H9 (cell line): ENCODE data around the gene TARBP2. TPM values are rescaled to one million over a fixed set of nuclear protein-coding genes. Genes with fewer than 3 reads are reported as not detected.

Experiments used
- DNase-seq: peaks from one replicate; pipeline ENCODE4 v3.0.0-alpha.2; 2017
- H2AFZ ChIP-seq: one replicate; pipeline ENCODE4 v1.6.1; 2013; ENCODE audit warnings: mild to moderate bottlenecking, low read length, control low read depth, moderate library complexity
- H2AK5ac ChIP-seq: 2 replicates; pipeline ENCODE4 v1.6.1; 2013; ENCODE audit warnings: low read length, control low read depth, mixed read lengths; ENCODE audit not compliant: insufficient read length
- H2BK120ac ChIP-seq: one replicate; pipeline ENCODE4 v1.6.1; 2013; ENCODE audit warnings: low read depth, mild to moderate bottlenecking, low read length, control low read depth, inconsistent platforms; ENCODE audit not compliant: poor library complexity, severe bottlenecking
- H2BK12ac ChIP-seq: 2 replicates; pipeline ENCODE4 v1.6.1; 2013; ENCODE audit warnings: low read length, control low read depth, mixed read lengths, low read depth; ENCODE audit not compliant: insufficient read length
- H2BK15ac ChIP-seq: 2 replicates; pipeline ENCODE4 v1.6.1; 2013; ENCODE audit warnings: low read depth, low read length, control low read depth
- H2BK20ac ChIP-seq: one replicate; pipeline ENCODE4 v1.6.1; 2013; ENCODE audit warnings: low read depth, mild to moderate bottlenecking, low read length, control low read depth, inconsistent platforms; ENCODE audit not compliant: poor library complexity, severe bottlenecking
- H2BK5ac ChIP-seq: 2 replicates; pipeline ENCODE4 v1.6.1; 2013; ENCODE audit warnings: low read length, control low read depth, mixed read lengths; ENCODE audit not compliant: insufficient read length
- H3K14ac ChIP-seq: 2 replicates; pipeline ENCODE4 v1.6.1; 2013; ENCODE audit warnings: low read length, control low read depth; ENCODE audit not compliant: insufficient read depth
- H3K18ac ChIP-seq: 2 replicates; pipeline ENCODE4 v1.6.1; 2013; ENCODE audit warnings: low read depth, mild to moderate bottlenecking, mixed read lengths, low read length, control low read depth; ENCODE audit not compliant: insufficient read length
- H3K23ac ChIP-seq: 2 replicates; pipeline ENCODE4 v1.6.1; 2013; ENCODE audit warnings: low read length, control low read depth, mixed read lengths, low read depth; ENCODE audit not compliant: insufficient read length
- H3K23me2 ChIP-seq: 2 replicates; pipeline ENCODE4 v1.6.1; 2013; ENCODE audit warnings: low read depth, mild to moderate bottlenecking, mixed read lengths, low read length, control low read depth; ENCODE audit not compliant: insufficient read length, poor library complexity, severe bottlenecking
- H3K27ac ChIP-seq: 2 replicates; pipeline ENCODE4 v1.5.1; 2013; ENCODE audit warnings: low read length, control low read depth, mixed read lengths, low read depth; ENCODE audit not compliant: insufficient read length
- H3K27me3 ChIP-seq: 2 replicates; pipeline ENCODE4 v1.6.1; 2013; ENCODE audit warnings: low read length, control low read depth, inconsistent platforms; ENCODE audit not compliant: insufficient read depth
- H3K4ac ChIP-seq: 2 replicates; pipeline ENCODE4 v1.6.1; 2013; ENCODE audit warnings: low read depth, mild to moderate bottlenecking, control low read depth, inconsistent platforms, low read length, moderate library complexity
- H3K4me1 ChIP-seq: 2 replicates; pipeline ENCODE4 v1.6.1; 2013; ENCODE audit warnings: low read length, control low read depth, inconsistent platforms; ENCODE audit not compliant: insufficient read depth
- H3K4me2 ChIP-seq: 2 replicates; pipeline ENCODE4 v1.6.1; 2013; ENCODE audit warnings: low read length, control low read depth, mixed read lengths; ENCODE audit not compliant: insufficient read length, insufficient read depth
- H3K56ac ChIP-seq: 2 replicates; pipeline ENCODE4 v1.6.1; 2013; ENCODE audit warnings: low read depth, mild to moderate bottlenecking, mixed read lengths, low read length, control low read depth; ENCODE audit not compliant: insufficient read length
- H3K79me1 ChIP-seq: 2 replicates; pipeline ENCODE4 v1.6.1; 2013; ENCODE audit warnings: low read depth, mild to moderate bottlenecking, moderate library complexity, low read length, control low read depth, inconsistent platforms; ENCODE audit not compliant: insufficient read depth, poor library complexity, severe bottlenecking
- H3K79me2 ChIP-seq: 2 replicates; pipeline ENCODE4 v1.6.1; 2013; ENCODE audit warnings: low read length, control low read depth, inconsistent platforms; ENCODE audit not compliant: insufficient read depth
- H3K9ac ChIP-seq: 2 replicates; pipeline ENCODE4 v1.6.1; 2013; ENCODE audit warnings: low read length, control low read depth, mixed read lengths; ENCODE audit not compliant: insufficient read length; ENCODE audit errors: extremely low read depth
- H3K9me3 ChIP-seq: one replicate; pipeline ENCODE4 v1.6.1; 2013; ENCODE audit warnings: low read depth, low read length, inconsistent platforms; ENCODE audit not compliant: control insufficient read depth
- H3T11ph ChIP-seq: one replicate; pipeline ENCODE4 v1.6.1; 2013; ENCODE audit warnings: mild to moderate bottlenecking, low read length, control low read depth, inconsistent platforms
- H4K20me1 ChIP-seq: one replicate; pipeline ENCODE4 v1.6.1; 2013; ENCODE audit not compliant: control insufficient read depth, insufficient read length, insufficient read depth
- H4K5ac ChIP-seq: 2 replicates; pipeline ENCODE4 v1.6.1; 2013; ENCODE audit warnings: low read depth, mild to moderate bottlenecking, mixed read lengths, low read length, control low read depth; ENCODE audit not compliant: insufficient read length
- H4K8ac ChIP-seq: replicated peaks from 2 replicates; pipeline ENCODE4 v1.6.1; 2013; ENCODE audit warnings: low read length, control low read depth, mixed read lengths, low read depth; ENCODE audit not compliant: insufficient read length
- H4K91ac ChIP-seq: 2 replicates; pipeline ENCODE4 v1.6.1; 2013; ENCODE audit warnings: low read depth, mild to moderate bottlenecking, moderate library complexity, mixed read lengths, low read length, control low read depth; ENCODE audit not compliant: insufficient read length
- H3K27ac Mint-ChIP-seq, 3 experiments: 2 replicates in 2 of 3; 3 replicates in 1 of 3; pipeline ENCODE4 v1.8.0; 2020 to 2021; ENCODE audit warnings: mixed read lengths in 3 of 3, mild to moderate bottlenecking in 1 of 3, moderate library complexity in 1 of 3
- H3K27me3 Mint-ChIP-seq: 2 replicates; pipeline ENCODE4 v1.8.0; 2021; ENCODE audit warnings: low read depth, mild to moderate bottlenecking, moderate library complexity, mixed read lengths
- H3K36me3 Mint-ChIP-seq, 3 experiments: 2 replicates in 2 of 3; 3 replicates in 1 of 3; pipeline ENCODE4 v1.8.0; 2020 to 2021; ENCODE audit warnings: low read depth in 3 of 3, mixed read lengths in 3 of 3; ENCODE audit not compliant: insufficient read depth in 1 of 3
- H3K4me1 Mint-ChIP-seq, 2 experiments: 2 replicates each; pipeline ENCODE4 v1.8.0; 2020; ENCODE audit warnings: mixed read lengths in 2 of 2
- H3K4me3 Mint-ChIP-seq, 2 experiments: 2 replicates in 1 of 2; 3 replicates in 1 of 2; pipeline ENCODE4 v1.8.0; 2020 to 2021; ENCODE audit warnings: mild to moderate bottlenecking in 2 of 2, mixed read lengths in 2 of 2, moderate library complexity in 1 of 2
- H3K9me3 Mint-ChIP-seq, 2 experiments: 2 replicates in 1 of 2; 3 replicates in 1 of 2; pipeline ENCODE4 v1.8.0; 2020; ENCODE audit warnings: mild to moderate bottlenecking in 2 of 2, mixed read lengths in 2 of 2, moderate library complexity in 1 of 2
- WGBS: extraction: QIAGEN DNeasy Blood & Tissue Kit; methylation state at CpG from one replicate; pipeline ENCODE4 v1.1.7; 2013; ENCODE audit warnings: missing lambda C conversion rate, low lambda C conversion rate, mixed read lengths; ENCODE audit not compliant: insufficient read length; ENCODE audit errors: extremely low coverage; 5-methylcytosine and 5-hydroxymethylcytosine counted together
- total RNA-seq: library from RNA; stranded (reverse); gene quantifications from 2 replicates; pipeline ENCODE4 v1.2.1, GENCODE V29; 2021
- TF ChIP-seq, protein P1 (sequence below): fragments of 200-600 bp; sonication (generic); conservative IDR thresholded peaks from 3 replicates; pipeline ENCODE4 v1.8.0; 2021; ENCODE audit warnings: antibody characterized with exemption, mild to moderate bottlenecking

Gene TARBP2
- total RNA-seq, 1 experiment from 2014 or later, result 79.2 TPM

DNA sequence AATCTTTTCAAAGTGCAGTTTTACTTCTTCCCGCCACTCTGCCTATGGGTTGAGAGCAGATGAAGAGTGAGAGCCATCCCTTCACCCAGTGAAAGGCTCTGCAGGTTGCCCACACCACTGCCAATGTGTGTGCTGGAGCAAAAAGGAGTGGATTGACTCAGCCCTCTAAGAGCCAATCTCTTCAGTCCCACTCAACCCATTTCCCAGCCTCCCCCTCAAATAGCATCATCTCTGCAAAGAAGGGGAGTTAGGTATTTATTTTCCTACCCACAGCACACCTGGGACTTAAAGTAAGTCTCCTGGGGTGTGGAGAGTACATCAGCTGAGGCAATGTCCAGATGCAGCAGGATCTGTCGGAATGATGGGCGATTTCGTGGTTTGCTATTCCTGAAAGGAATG is 17.1 kb upstream of the TARBP2 start:
- H2AK5ac ChIP-seq, result no peak overlapping the region
- no peak overlapping the region for H2AFZ ChIP-seq
- no peaks in the 10 kb centered on the region for H3K27me3 ChIP-seq
- no peak overlapping the region for H2BK15ac ChIP-seq
- H3K4me1 ChIP-seq, result no peaks in the 10 kb centered on the region
- no peaks in the 10 kb centered on the region for H4K20me1 ChIP-seq
- H3K4ac ChIP-seq, result no peak overlapping the region
- peaks cover 15 to 28% of the 10 kb centered on the region in 2 experiments for H3K4me1 Mint-ChIP-seq
- H3K27ac ChIP-seq, result no peak overlapping the region
- H3K9me3 ChIP-seq, result no peaks in the 10 kb centered on the region
- H3T11ph ChIP-seq, result no peak overlapping the region
- H4K5ac ChIP-seq, result no peak overlapping the region
- peaks cover 40 to 70% (median 68%) of the 10 kb centered on the region in 3 experiments for H3K36me3 Mint-ChIP-seq
- TF ChIP-seq, protein P1, sequence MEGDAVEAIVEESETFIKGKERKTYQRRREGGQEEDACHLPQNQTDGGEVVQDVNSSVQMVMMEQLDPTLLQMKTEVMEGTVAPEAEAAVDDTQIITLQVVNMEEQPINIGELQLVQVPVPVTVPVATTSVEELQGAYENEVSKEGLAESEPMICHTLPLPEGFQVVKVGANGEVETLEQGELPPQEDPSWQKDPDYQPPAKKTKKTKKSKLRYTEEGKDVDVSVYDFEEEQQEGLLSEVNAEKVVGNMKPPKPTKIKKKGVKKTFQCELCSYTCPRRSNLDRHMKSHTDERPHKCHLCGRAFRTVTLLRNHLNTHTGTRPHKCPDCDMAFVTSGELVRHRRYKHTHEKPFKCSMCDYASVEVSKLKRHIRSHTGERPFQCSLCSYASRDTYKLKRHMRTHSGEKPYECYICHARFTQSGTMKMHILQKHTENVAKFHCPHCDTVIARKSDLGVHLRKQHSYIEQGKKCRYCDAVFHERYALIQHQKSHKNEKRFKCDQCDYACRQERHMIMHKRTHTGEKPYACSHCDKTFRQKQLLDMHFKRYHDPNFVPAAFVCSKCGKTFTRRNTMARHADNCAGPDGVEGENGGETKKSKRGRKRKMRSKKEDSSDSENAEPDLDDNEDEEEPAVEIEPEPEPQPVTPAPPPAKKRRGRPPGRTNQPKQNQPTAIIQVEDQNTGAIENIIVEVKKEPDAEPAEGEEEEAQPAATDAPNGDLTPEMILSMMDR, result no peak
- H3K4me2 ChIP-seq, result no peak overlapping the region
- no peak overlapping the region for H2BK5ac ChIP-seq
- H4K8ac ChIP-seq, result no peak overlapping the region
- H3K9ac ChIP-seq, result no peak overlapping the region
- no peak overlapping the region for H3K14ac ChIP-seq
- no peak overlapping the region for H2BK12ac ChIP-seq
- peak overlapping the region; percentile 24 to 82 (median 49); a peak in 6 of 7 replicates for H3K27ac Mint-ChIP-seq
- no peaks in the 10 kb centered on the region for H3K79me2 ChIP-seq
- H3K23me2 ChIP-seq, result no peaks in the 10 kb centered on the region
- H3K4me3 Mint-ChIP-seq, result no peak overlapping the region
- no CpG with 5 or more reads among the region's 4 CpGs for WGBS
- H3K27me3 Mint-ChIP-seq, result peaks cover 1% of the 10 kb centered on the region; the same call in 1 of the 2 replicates
- no peaks in the 10 kb centered on the region for H3K9me3 Mint-ChIP-seq
- DNase-seq, result no peak
- no peaks in the 10 kb centered on the region for H3K79me1 ChIP-seq
- H2BK120ac ChIP-seq, result no peak overlapping the region
- no peak overlapping the region for H2BK20ac ChIP-seq
- no peak overlapping the region for H3K23ac ChIP-seq
- H3K56ac ChIP-seq, result no peak overlapping the region
- no peak overlapping the region for H3K18ac ChIP-seq
- H4K91ac ChIP-seq, result no peak overlapping the region
